ENCODE measurements around the gene EVX1. TPM values are rescaled to one million over a fixed set of nuclear protein-coding genes. Genes with fewer than 3 reads are reported as not detected.

Gene EVX1
- total and polyA plus RNA-seq, 2 of the 13 experiments (the other 11 are each of a cell fraction or from before 2014, with no cell fraction given) = not detected

DNA sequence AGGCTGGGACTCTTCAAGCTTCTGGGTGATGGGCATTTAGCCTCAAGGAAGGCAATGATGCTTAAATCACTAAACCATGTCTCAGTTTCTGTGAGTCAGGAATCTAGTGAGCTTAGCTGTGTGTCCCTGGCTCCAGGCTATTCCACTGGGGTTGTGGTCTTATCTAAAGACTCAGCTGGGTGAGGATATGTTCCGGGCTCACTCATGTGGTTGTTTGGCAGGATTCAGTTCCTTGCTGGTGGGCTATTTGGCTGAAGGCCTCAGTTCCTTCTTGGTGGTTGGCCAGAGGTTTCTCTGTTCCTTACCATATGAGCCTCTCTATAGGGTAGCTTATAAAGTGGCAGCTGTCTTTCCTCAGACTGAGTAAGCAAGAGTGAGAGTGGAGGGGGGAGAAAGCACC lies 12.0 kb downstream of the EVX1 start (continued):
- TF ChIP-seq, protein P1, sequence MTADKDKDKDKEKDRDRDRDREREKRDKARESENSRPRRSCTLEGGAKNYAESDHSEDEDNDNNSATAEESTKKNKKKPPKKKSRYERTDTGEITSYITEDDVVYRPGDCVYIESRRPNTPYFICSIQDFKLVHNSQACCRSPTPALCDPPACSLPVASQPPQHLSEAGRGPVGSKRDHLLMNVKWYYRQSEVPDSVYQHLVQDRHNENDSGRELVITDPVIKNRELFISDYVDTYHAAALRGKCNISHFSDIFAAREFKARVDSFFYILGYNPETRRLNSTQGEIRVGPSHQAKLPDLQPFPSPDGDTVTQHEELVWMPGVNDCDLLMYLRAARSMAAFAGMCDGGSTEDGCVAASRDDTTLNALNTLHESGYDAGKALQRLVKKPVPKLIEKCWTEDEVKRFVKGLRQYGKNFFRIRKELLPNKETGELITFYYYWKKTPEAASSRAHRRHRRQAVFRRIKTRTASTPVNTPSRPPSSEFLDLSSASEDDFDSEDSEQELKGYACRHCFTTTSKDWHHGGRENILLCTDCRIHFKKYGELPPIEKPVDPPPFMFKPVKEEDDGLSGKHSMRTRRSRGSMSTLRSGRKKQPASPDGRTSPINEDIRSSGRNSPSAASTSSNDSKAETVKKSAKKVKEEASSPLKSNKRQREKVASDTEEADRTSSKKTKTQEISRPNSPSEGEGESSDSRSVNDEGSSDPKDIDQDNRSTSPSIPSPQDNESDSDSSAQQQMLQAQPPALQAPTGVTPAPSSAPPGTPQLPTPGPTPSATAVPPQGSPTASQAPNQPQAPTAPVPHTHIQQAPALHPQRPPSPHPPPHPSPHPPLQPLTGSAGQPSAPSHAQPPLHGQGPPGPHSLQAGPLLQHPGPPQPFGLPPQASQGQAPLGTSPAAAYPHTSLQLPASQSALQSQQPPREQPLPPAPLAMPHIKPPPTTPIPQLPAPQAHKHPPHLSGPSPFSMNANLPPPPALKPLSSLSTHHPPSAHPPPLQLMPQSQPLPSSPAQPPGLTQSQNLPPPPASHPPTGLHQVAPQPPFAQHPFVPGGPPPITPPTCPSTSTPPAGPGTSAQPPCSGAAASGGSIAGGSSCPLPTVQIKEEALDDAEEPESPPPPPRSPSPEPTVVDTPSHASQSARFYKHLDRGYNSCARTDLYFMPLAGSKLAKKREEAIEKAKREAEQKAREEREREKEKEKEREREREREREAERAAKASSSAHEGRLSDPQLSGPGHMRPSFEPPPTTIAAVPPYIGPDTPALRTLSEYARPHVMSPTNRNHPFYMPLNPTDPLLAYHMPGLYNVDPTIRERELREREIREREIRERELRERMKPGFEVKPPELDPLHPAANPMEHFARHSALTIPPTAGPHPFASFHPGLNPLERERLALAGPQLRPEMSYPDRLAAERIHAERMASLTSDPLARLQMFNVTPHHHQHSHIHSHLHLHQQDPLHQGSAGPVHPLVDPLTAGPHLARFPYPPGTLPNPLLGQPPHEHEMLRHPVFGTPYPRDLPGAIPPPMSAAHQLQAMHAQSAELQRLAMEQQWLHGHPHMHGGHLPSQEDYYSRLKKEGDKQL (CRISPR knock-in tag; IDR thresholded peaks at IDR 0.05; ENCODE audit: low read depth) = no peak
- TF ChIP-seq, protein P2, sequence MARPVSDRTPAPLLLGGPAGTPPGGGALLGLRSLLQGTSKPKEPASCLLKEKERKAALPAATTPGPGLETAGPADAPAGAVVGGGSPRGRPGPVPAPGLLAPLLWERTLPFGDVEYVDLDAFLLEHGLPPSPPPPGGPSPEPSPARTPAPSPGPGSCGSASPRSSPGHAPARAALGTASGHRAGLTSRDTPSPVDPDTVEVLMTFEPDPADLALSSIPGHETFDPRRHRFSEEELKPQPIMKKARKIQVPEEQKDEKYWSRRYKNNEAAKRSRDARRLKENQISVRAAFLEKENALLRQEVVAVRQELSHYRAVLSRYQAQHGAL (CRISPR knock-in tag; IDR thresholded peaks at IDR 0.05; ENCODE audit: not compliant biosample characterization) = no peak
- TF ChIP-seq SRF (IDR thresholded peaks at IDR 0.05; ENCODE audit: low read depth, low read length) (no peak), ZNF652 (CRISPR knock-in tag; IDR thresholded peaks at IDR 0.05; ENCODE audit: borderline replicate concordance, low read depth) (no peak)

DNA sequence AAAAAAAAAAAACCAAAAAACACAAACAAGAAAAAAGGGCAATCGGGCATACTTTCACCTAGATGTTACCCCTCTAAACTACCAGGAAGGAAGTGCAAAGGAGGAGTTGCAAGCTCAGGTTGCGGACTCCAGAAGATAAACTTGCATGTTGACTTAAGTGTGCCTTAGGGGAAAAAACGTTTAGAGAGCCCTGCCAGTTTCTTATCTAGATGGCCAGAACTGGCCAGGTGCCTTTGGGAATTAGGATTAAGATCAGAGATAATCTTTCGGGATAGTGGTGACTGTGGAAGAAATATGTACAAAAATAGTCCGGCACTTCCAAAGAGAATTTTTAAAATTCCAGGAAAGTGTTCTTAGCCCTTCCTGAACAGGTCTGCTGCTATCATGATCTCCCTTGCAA lies 17.6 kb downstream of the EVX1 start:
- no peaks in the 10 kb centered on the region for H3K4me1 ChIP-seq (ENCODE audit: insufficient read depth, low read length)
- H3K79me2 ChIP-seq (ENCODE audit: insufficient read depth, low read length) = no peaks in the 10 kb centered on the region
- ATAC-seq (no peak), DNase-seq (ENCODE audit: low spot score) (no peak), FAIRE-seq (no peak)
- in situ Hi-C loops (cut with HindIII; ENCODE audit: extremely low pct_ligation_motif_present, low pct_unique_long_range_greater_than_20kb) (no loop called here), intact Hi-C loops (cut with micrococcal nuclease; ENCODE audit: unreplicated experiment) (no loop called here)
- no peak for TF ChIP-seq ZFP37 (CRISPR knock-in tag; IDR thresholded peaks at IDR 0.05; ENCODE audit: borderline replicate concordance)
- no peak for TF ChIP-seq ZNF382 (CRISPR knock-in tag; IDR thresholded peaks at IDR 0.05; ENCODE audit: borderline replicate concordance)
- no peak for TF ChIP-seq RBM22 (optimal IDR thresholded peaks at IDR 0.05; ENCODE audit: low read length)
- TF ChIP-seq AGO2 (optimal IDR thresholded peaks at IDR 0.05; ENCODE audit: low read depth, low read length) = no peak
- no peak for TF ChIP-seq HNF4G (IDR thresholded peaks at IDR 0.05; ENCODE audit: borderline replicate concordance, low read depth, low read length)
- no peak for TF ChIP-seq HNF4G (CRISPR knock-in tag; IDR thresholded peaks at IDR 0.05; ENCODE audit: borderline replicate concordance, low read depth)
- TF ChIP-seq, protein P3, sequence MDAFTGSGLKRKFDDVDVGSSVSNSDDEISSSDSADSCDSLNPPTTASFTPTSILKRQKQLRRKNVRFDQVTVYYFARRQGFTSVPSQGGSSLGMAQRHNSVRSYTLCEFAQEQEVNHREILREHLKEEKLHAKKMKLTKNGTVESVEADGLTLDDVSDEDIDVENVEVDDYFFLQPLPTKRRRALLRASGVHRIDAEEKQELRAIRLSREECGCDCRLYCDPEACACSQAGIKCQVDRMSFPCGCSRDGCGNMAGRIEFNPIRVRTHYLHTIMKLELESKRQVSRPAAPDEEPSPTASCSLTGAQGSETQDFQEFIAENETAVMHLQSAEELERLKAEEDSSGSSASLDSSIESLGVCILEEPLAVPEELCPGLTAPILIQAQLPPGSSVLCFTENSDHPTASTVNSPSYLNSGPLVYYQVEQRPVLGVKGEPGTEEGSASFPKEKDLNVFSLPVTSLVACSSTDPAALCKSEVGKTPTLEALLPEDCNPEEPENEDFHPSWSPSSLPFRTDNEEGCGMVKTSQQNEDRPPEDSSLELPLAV (CRISPR knock-in tag; conservative IDR thresholded peaks at IDR 0.05; ENCODE audit: low read depth) = no peak
- TF ChIP-seq ZFP82 (CRISPR knock-in tag; IDR thresholded peaks at IDR 0.05; ENCODE audit: borderline replicate concordance) = no peak
- TF ChIP-seq HIVEP1 (CRISPR knock-in tag; IDR thresholded peaks at IDR 0.05) = no peak
- no peak for TF ChIP-seq SPEN (CRISPR knock-in tag; IDR thresholded peaks at IDR 0.05; ENCODE audit: low read depth)
- no peak for TF ChIP-seq ONECUT2 (CRISPR knock-in tag; IDR thresholded peaks at IDR 0.05)
- no peak for TF ChIP-seq NR2F2 (IDR thresholded peaks at IDR 0.05; ENCODE audit: borderline replicate concordance, low read depth)
- H3K9me3 ChIP-seq (ENCODE audit: low read length) = no peaks in the 10 kb centered on the region
- 48% methylated on average over 5 of the region's 5 CpGs for WGBS (ENCODE audit: low lambda C conversion rate)
- no peaks in the 10 kb centered on the region for H3K27me3 ChIP-seq (ENCODE audit: control insufficient read depth in 1 of 2, insufficient read depth in 2 of 2, low read length in 2 of 2)
- H3K36me3 ChIP-seq (replicated peaks in 1 of 2; ENCODE audit: control insufficient read depth in 1 of 2, insufficient read depth in 2 of 2, low read length in 2 of 2) = no peaks in the 10 kb centered on the region
- no peaks in the 10 kb centered on the region for H4K20me1 ChIP-seq (ENCODE audit: insufficient read depth, low read length)
- ChIA-PET CTCF (ENCODE audit: low intra/inter-chr PET ratio, low total read pairs) (no interaction called here), POLR2A (no interaction called here)
- no TSS peak for BruUV-seq (replicated peaks)
- no peak overlapping the region for H2AFZ ChIP-seq (ENCODE audit: low read length)
- H3K9ac ChIP-seq (ENCODE audit: insufficient read depth, low read depth, low read length) = no peak overlapping the region
- no peak overlapping the region for H3K4me2 ChIP-seq (ENCODE audit: low read depth, low read length)
- no peak overlapping the region for H3K27ac ChIP-seq (ENCODE audit: extremely low read length, insufficient read depth, low read length)
- no peak overlapping the region for H3K4me3 ChIP-seq (replicated peaks in 1 of 3; ENCODE audit: insufficient read depth in 1 of 3, low read depth in 2 of 3, low read length in 3 of 3)
